ENCODE measurements around the gene SLC34A1.

GRCh38 chr5:177445052-177445916 lies 61.0 kb downstream of the SLC34A1 start:
- TF ChIP-seq CTCF (conservative IDR thresholded peaks at IDR 0.05; ENCODE audit: low read length) (no peak), EZH2phosphoT487 (IDR thresholded peaks at IDR 0.05; ENCODE audit: borderline replicate concordance, low read depth, low read length) (no peak)

All from OCI-LY7 (cell line).